SK-N-MC (cell line): Measurements from ENCODE around the gene PSEN1.

Experiments
- EZH2 ChIP-seq: fragments of 200-600 bp; sonication (generic); IDR thresholded peaks from one replicate; pipeline ENCODE4 v1.6.1; 2017; ENCODE audit warnings: antibody characterized with exemption
- FOXP2 ChIP-seq: optimal IDR thresholded peaks from 2 replicates; pipeline ENCODE3; 2011; ENCODE audit warnings: mild to moderate bottlenecking, moderate library complexity; ENCODE audit not compliant: insufficient read depth; ENCODE audit errors: extremely low read length, control extremely low read depth
- POLR2AphosphoS5 ChIP-seq: IDR thresholded peaks from 2 replicates; pipeline ENCODE4 v1.6.1; 2012; ENCODE audit warnings: mild to moderate bottlenecking, low read depth, low read length, borderline replicate concordance

GRCh38 chr14:73259837-73260236 lies 123.5 kb downstream of the PSEN1 start:
- no peak for TF ChIP-seq EZH2
- TF ChIP-seq POLR2AphosphoS5 = no peak
- no peak for TF ChIP-seq FOXP2
